HUES48 (cell line): ENCODE data around the gene DPEP2.
"Not testable (repeated sequence)": the region's sequence is repeated elsewhere in the genome, so short reads cannot be mapped to it uniquely, and the experiment has no call there.

Source experiments
- H3K27ac ChIP-seq: one replicate; pipeline ENCODE4 v1.7.0; 2013; ENCODE audit warnings: low read depth, low read length, inconsistent platforms
- H3K27me3 ChIP-seq: 2 replicates; pipeline ENCODE4 v1.6.1; 2013; ENCODE audit warnings: mild to moderate bottlenecking, low read length; ENCODE audit not compliant: control insufficient read depth, insufficient read depth
- H3K36me3 ChIP-seq: 2 replicates; pipeline ENCODE4 v1.6.1; 2013; ENCODE audit warnings: low read length; ENCODE audit not compliant: control insufficient read depth, insufficient read depth
- H3K4me1 ChIP-seq: 2 replicates; pipeline ENCODE4 v1.6.1; 2013; ENCODE audit warnings: mild to moderate bottlenecking, low read length; ENCODE audit not compliant: control insufficient read depth, insufficient read depth
- H3K4me3 ChIP-seq: 2 replicates; pipeline ENCODE4 v1.5.1; 2013; ENCODE audit warnings: mild to moderate bottlenecking, low read depth, low read length
- H3K9ac ChIP-seq: 2 replicates; pipeline ENCODE4 v1.6.1; 2013; ENCODE audit warnings: mild to moderate bottlenecking, low read depth, low read length, moderate library complexity
- H3K9me3 ChIP-seq: 2 replicates; pipeline ENCODE4 v1.6.1; 2013; ENCODE audit warnings: low read length; ENCODE audit not compliant: control insufficient read depth, insufficient read depth

DPEP2 gene

GRCh38 chr16:67998779-67999688, at the start of gene DPEP2:
Gene DPEP2 (minus strand): TSS chr16:67999484. CDS start chr16:67993212, 6,272 bp downstream.
- H3K4me3 ChIP-seq, H3K27ac ChIP-seq, H3K9ac ChIP-seq: not testable (repeated sequence)

GRCh38 chr16:68047987-68048386, 48.7 kb upstream of the DPEP2 start:
- no peak overlapping the region for H3K27ac ChIP-seq

More at GRCh38 chr16:67998779-67999688, at the start of gene DPEP2:
- H3K36me3 ChIP-seq, H3K4me1 ChIP-seq, H3K27me3 ChIP-seq, H3K9me3 ChIP-seq: not testable (repeated sequence)

GRCh38 chr16:68046106-68046505, 46.8 kb upstream of the DPEP2 start:
- H3K36me3 ChIP-seq = peaks cover 37% of the 10 kb centered on the region
- H3K4me1 ChIP-seq = no peaks in the 10 kb centered on the region
- no peaks in the 10 kb centered on the region for H3K27me3 ChIP-seq
- H3K27ac ChIP-seq = no peak overlapping the region
- no peak overlapping the region for H3K9ac ChIP-seq
- H3K9me3 ChIP-seq = no peaks in the 10 kb centered on the region
- H3K4me3 ChIP-seq = no peak overlapping the region

More at GRCh38 chr16:68047987-68048386, 48.7 kb upstream of the DPEP2 start:
- peaks cover 36% of the 10 kb centered on the region for H3K36me3 ChIP-seq
- no peak overlapping the region for H3K4me3 ChIP-seq
- no peaks in the 10 kb centered on the region for H3K27me3 ChIP-seq
- H3K4me1 ChIP-seq = no peaks in the 10 kb centered on the region
- H3K9ac ChIP-seq = no peak overlapping the region
- no peaks in the 10 kb centered on the region for H3K9me3 ChIP-seq

GRCh38 chr16:68041783-68042182, 42.5 kb upstream of the DPEP2 start:
- H3K27ac ChIP-seq = no peak overlapping the region
- no peak overlapping the region for H3K9ac ChIP-seq
- no peaks in the 10 kb centered on the region for H3K4me1 ChIP-seq
- H3K9me3 ChIP-seq = no peaks in the 10 kb centered on the region
- H3K27me3 ChIP-seq = no peaks in the 10 kb centered on the region
- no peak overlapping the region for H3K4me3 ChIP-seq
- peaks cover 21% of the 10 kb centered on the region for H3K36me3 ChIP-seq

- Histone ChIP-seq H3K36me3 (peaks cover 21% of the 10 kb centered on the region), H3K9ac (no peak overlapping the region), H3K9me3 (no peaks in the 10 kb centered on the region), H3K4me3 (no peak overlapping the region), H3K27ac (no peak overlapping the region), H3K4me1 (no peaks in the 10 kb centered on the region), H3K27me3 (no peaks in the 10 kb centered on the region)
These were observed 41.4 kb upstream of the DPEP2 start for GRCh38 chr16:68040506-68041288.

- Histone ChIP-seq H3K27ac (no peak overlapping the region), H3K9me3 (no peaks in the 10 kb centered on the region), H3K9ac (no peak overlapping the region), H3K4me3 (no peak overlapping the region), H3K27me3 (no peaks in the 10 kb centered on the region), H3K36me3 (peaks cover 21% of the 10 kb centered on the region), H3K4me1 (no peaks in the 10 kb centered on the region)
These were observed 38.7 kb upstream of the DPEP2 start for GRCh38 chr16:68037841-68038597.

- Histone ChIP-seq H3K27ac (no peak overlapping the region), H3K9me3 (no peaks in the 10 kb centered on the region), H3K36me3 (peaks cover 10% of the 10 kb centered on the region; the same call in 1 of the 2 replicates), H3K4me3 (no peak overlapping the region), H3K9ac (no peak overlapping the region), H3K4me1 (no peaks in the 10 kb centered on the region), H3K27me3 (no peaks in the 10 kb centered on the region)
These were observed 35.9 kb upstream of the DPEP2 start for GRCh38 chr16:68035227-68035626.

- no peak overlapping the region for H3K4me3 ChIP-seq
- no peak overlapping the region for H3K9ac ChIP-seq
- no peaks in the 10 kb centered on the region for H3K9me3 ChIP-seq
- no peaks in the 10 kb centered on the region for H3K4me1 ChIP-seq
- H3K27me3 ChIP-seq = no peaks in the 10 kb centered on the region
- peaks cover 13% of the 10 kb centered on the region; the same call in 1 of the 2 replicates for H3K36me3 ChIP-seq
- no peak overlapping the region for H3K27ac ChIP-seq
These were observed 33.8 kb upstream of the DPEP2 start for GRCh38 chr16:68033101-68033500.

- H3K27me3 ChIP-seq = no peaks in the 10 kb centered on the region
- H3K27ac ChIP-seq = no peak overlapping the region
- no peak overlapping the region for H3K4me3 ChIP-seq
- H3K9ac ChIP-seq = no peak overlapping the region
- no peaks in the 10 kb centered on the region for H3K4me1 ChIP-seq
- H3K9me3 ChIP-seq = no peaks in the 10 kb centered on the region
- peaks cover 18% of the 10 kb centered on the region for H3K36me3 ChIP-seq
These were observed 32.7 kb upstream of the DPEP2 start for GRCh38 chr16:68031951-68032350.

- not testable (repeated sequence) for H3K9me3 ChIP-seq, H3K4me1 ChIP-seq, H3K4me3 ChIP-seq, H3K9ac ChIP-seq, H3K27me3 ChIP-seq, H3K27ac ChIP-seq
- peaks cover 32% of the 10 kb centered on the region for H3K36me3 ChIP-seq
These were observed 30.8 kb upstream of the DPEP2 start for GRCh38 chr16:68030108-68030507.
